HS-27A (cell line): ENCODE data around the gene TFB1M.
A peak's percentile ranks its signal among the peaks of the same experiment; 100 is the strongest.

Experiments used
- DNase-seq: peaks from one replicate; pipeline ENCODE4 v3.0.0-alpha.2; 2012; ENCODE audit warnings: low read depth, missing footprints

TFB1M gene

GRCh38 chr6:155263373-155264063 lies 50.8 kb downstream of the TFB1M start, which contains the start of gene CLDN20:
Gene CLDN20 (plus strand): TSS chr6:155264013. CDS start chr6:155275720, 11,707 bp downstream.
- no peak for DNase-seq

DNA sequence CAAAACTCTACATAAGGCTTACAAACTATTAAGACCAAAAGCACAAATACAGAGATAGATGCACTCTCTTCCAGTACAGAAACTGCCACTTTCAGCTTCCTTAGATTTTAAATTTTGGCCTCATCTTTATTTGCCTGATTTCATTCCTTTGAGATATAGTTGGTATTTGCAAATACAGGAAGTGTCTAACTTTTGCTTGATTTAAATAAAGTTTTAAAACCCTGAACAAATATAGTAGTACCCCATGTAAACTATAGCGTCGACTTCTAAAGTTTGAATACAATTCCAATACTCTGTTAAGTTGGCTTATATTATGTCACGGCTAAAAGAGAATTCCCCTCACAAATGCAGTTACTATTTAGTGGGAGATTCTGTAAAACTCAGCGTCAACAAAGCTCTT lies 51.6 kb downstream of the TFB1M start:
- DNase-seq = no peak

- DNase-seq = no peak
These were observed 53.0 kb downstream of the TFB1M start for GRCh38 chr6:155261111-155261900.

GRCh38 chr6:155260686-155261085 lies 53.6 kb downstream of the TFB1M start:
- DNase-seq = no peak

GRCh38 chr6:155259897-155260296 lies 54.4 kb downstream of the TFB1M start:
- no peak for DNase-seq

DNA sequence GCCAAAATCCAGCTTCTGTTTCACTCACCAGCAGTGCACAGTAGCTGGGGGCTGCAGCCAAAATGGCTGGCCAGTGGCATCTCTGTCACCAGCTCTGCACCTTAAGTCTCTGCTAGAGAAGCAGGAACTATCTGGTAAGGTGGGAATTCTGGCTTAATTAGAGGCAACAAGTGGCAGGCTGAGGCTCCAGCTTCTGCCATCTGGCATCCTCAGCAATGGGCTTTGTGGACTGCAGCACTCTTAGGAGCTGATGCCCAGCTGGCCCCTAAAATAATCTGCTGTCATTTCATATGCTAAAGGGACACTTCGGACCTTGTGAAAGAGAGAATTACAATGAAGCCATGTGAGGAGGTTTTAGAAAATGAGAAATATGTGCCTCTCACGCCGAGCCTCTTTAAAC lies 55.1 kb downstream of the TFB1M start:
- no peak for DNase-seq

DNA sequence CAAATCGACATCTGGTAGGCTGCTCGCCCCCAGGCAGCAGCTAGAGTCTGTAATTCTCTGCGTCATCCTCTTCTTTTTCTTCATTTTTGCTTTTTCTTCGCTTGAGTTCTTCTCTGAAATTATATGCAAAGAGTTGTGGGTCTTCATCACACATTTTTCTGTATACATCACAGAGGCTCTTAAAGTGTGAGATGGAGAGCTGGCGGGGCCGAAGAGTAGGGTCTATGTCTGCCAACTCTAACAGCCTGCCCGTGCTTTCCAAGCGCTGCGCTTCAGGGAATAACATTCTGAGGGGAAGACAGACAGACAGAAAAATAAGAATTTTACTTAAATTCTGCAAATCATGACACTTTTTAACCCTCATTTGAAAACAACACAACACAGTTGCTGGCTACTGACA lies 56.5 kb downstream of the TFB1M start:
- no peak for DNase-seq

- no peak for DNase-seq
These were observed 58.0 kb downstream of the TFB1M start for GRCh38 chr6:155256122-155256795.

DNA sequence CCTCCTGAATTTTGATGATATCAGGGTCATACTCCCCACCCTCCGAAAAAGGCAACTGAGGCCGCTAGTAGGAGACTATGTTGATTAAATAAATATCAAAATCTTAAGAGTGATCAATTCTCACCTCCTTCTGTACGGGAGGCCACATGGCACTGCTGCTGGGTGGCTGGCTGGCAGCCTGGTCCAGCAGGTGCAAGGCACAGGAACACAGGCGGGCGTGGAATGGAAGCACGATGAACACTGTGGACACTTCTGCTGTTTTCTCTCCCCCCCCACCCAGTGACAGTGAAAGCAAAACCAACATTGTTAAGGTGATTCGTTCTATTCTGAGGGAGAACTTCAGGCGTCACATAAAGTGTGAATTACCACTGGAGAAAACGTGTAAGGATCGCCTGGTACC lies 60.1 kb downstream of the TFB1M start:
- DNase-seq = no peak

GRCh38 chr6:155253337-155253736 lies 60.9 kb downstream of the TFB1M start:
- DNase-seq = no peak

DNA sequence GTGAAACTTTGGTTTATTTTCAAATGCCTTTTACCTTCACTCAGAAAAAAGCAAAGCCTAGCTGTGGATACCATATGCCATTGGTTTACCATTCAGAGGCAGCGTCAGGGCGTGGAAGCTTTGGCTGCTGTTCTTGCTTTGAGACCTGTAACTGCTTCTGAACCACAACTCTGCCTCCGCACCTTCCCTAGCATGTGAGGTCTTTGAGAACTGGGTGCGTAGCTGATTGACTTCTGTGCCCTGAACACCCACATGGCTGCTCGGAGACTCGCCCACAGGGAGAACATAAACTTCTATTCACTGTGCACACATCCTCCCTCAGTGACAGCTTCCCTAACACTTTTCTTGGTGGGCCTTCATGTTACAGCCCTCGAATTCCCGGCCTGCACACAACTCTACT lies 61.7 kb downstream of the TFB1M start:
- DNase-seq = no peak

DNA sequence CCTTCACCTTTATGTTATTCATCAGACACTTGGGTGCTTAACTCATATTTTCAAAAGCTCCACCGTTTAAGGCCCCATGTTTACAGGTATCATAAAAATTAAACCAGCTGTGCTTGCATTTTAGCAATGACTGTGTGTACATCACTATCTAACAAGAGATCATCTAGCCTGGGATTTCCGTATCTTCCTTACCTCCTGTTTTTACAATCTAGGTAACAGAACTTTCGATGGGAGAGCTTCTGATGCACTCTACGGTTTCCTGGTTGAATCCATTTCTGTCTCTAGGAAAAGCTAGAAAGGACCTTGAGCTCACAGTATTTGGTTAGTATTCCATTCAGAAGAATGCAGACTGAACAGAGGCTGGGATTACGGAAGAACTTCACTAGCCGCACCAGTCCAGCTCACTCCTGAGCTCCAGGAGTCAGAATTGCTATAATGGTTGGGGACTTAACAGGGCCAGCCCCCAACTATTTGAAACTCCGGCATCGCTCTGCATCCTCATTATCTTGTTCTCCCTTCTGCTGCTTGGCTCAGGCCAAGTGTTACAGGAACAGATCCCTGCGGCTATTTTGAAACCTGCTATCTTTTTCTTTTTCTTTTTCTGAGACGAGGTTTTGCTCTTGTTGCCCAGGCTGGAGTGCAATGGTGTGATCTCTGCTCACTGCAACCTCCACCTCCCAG lies 63.4 kb downstream of the TFB1M start:
- no peak for DNase-seq

DNA sequence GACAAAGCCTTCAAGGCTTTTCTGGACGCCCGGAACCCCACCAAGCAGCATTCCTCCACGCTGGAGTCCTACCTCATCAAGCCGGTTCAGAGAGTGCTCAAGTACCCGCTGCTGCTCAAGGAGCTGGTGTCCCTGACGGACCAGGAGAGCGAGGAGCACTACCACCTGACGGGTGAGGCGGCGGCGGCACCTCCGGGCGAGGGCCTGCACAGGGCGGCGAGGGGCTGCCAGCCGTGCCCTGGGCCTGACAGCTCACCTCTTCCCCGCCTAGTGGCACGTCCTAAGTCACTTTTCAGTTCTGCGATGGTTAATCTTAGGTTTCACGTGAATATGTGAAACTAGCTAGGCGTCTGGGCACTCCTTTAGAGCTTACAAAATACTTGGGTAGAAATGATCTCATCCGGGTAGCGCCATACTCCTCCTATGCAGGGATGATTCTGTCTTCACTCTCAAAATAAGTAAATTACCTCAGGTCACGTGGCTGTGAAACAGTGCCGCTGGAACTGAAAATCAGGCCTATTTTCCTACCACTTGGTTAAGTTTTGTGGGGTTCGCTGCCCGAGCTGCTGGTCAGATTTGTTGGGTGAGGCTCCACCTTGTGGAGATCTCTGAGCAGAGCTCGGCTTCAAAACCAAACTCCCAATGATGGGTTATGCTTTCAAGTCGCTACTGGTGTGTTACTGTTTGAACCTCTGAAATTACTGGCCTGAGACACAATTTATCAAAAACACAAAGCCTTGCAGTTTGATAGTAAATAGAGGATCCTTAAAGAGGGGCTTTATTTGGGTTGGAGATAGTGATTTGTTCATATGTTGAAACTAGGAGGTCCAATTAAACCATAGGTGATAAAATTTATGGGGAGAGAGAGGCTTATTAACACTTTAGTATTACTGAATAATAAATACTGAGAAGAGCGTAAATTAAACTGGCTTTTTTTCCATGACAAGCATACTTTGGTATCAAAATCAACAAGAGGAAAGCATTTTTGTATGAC lies 66.0 kb downstream of the TFB1M start:
- DNase-seq = peak; percentile 43

GRCh38 chr6:155247618-155248007 lies 66.7 kb downstream of the TFB1M start:
- DNase-seq = peak; percentile 87

DNA sequence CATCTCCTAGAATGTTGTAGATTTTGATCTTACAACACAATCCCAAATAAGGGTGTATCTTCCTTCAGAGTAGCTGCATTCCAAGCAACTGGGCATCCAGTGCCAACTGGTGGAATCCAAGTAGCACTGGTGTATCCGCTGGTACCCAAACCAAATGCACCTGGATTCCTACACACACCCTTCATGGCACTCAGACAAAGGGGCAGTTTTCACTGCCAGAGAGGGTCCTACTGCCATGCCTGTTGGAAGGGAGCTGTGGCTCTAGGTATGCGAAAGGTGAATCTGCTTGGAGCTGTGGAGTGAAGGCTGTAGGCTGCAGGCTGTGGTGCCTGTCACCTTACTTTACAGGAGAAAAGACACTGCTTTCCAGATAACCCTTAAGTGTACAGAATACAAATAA lies 67.5 kb downstream of the TFB1M start:
- no peak for DNase-seq

- DNase-seq = peak; percentile 38
These were observed 68.5 kb downstream of the TFB1M start for GRCh38 chr6:155245831-155246230.

DNA sequence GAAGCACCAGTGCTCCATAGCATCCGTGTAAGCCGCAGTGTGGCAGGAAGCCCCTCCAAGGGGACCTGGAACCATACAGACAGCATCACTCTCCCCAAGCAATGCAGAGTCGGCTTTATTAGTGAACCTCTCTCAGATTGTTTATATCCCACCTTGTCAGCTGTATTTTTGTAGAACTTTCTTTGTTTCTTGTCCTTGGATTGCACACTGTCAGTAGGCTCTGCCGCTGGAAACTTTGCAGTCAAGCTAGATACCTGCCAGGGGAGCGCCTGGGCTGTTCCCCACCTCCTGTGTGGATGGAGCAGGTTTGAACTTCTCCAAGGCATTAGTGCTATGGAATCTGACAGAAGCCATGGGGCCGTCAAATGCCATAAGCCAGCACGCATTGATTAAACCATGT lies 69.1 kb downstream of the TFB1M start:
- no peak for DNase-seq

GRCh38 chr6:155244434-155244833 lies 69.8 kb downstream of the TFB1M start:
- no peak for DNase-seq

DNA sequence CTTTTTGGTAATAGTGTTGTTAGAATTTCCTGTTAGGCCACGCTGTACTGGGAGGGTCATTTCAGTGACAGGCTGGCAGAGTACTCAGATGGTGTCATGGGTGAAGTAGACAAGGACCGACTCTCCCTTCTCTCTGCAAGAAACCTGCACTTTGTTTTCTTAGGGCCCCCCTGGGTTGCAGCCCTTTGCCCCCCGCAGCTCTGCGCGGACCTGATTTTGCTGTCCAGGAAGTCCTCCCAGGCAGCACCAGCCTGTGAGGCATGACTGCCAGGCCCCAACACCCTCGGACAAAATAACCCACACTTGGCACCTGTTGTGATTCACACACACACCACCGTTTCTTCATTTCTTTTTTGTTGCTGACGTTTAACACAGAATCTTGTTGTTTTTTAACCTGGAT lies 72.3 kb downstream of the TFB1M start:
- DNase-seq = no peak

- no peak for DNase-seq
These were observed 73.2 kb downstream of the TFB1M start for GRCh38 chr6:155240905-155241600.

GRCh38 chr6:155237613-155238012 lies 76.7 kb downstream of the TFB1M start:
- DNase-seq = no peak
